SK-N-SH treated with all-trans-retinoic acid at 6 μM for 48 hours (cell line): Measurements from ENCODE around the gene MAP3K12.

Experiments used
- ATAC-seq: fragments of 200-7000 bp; cut with Tn5 transposase; 3 replicates; pipeline ENCODE4 v1.9.1; 2020; ENCODE audit warnings: mild to moderate bottlenecking, moderate library complexity
- ARNTL ChIP-seq: fragments of 450-650 bp; formaldehyde crosslinking; IDR thresholded peaks from 2 replicates; pipeline ENCODE4 v1.5.0; 2020; ENCODE audit warnings: low read depth, mild to moderate bottlenecking, moderate library complexity, borderline replicate concordance
- BACH2 ChIP-seq: fragments of 250-450 bp; sonication (Bioruptor Pico); IDR thresholded peaks from 2 replicates; pipeline ENCODE4 v1.9.0; 2021; ENCODE audit warnings: mild to moderate bottlenecking, borderline replicate concordance
- CREB5 ChIP-seq: fragments of 250-450 bp; sonication (Bioruptor Pico); IDR thresholded peaks from 2 replicates; pipeline ENCODE4 v1.5.1; 2020; ENCODE audit warnings: low read depth, mild to moderate bottlenecking, moderate library complexity
- CSDC2 ChIP-seq: fragments of 250-450 bp; sonication (Bioruptor Pico); IDR thresholded peaks from 2 replicates; pipeline ENCODE4 v1.5.0; 2020; ENCODE audit warnings: mild to moderate bottlenecking, moderate library complexity
- ESRRG ChIP-seq: fragments of 250-450 bp; sonication (Bioruptor Pico); IDR thresholded peaks from 2 replicates; pipeline ENCODE4 v1.6.1; 2021; ENCODE audit warnings: mild to moderate bottlenecking
- GLIS3 ChIP-seq: fragments of 250-450 bp; sonication (Bioruptor Pico); IDR thresholded peaks from 2 replicates; pipeline ENCODE4 v1.5.0; 2020; ENCODE audit warnings: mild to moderate bottlenecking, moderate library complexity
- ISL1 ChIP-seq: fragments of 250-450 bp; sonication (Bioruptor Pico); IDR thresholded peaks from 2 replicates; pipeline ENCODE4 v2.1.2; 2022; ENCODE audit warnings: mild to moderate bottlenecking, moderate library complexity
- OSR1 ChIP-seq: fragments of 250-450 bp; sonication (Bioruptor Pico); IDR thresholded peaks from 2 replicates; pipeline ENCODE4 v1.8.0; 2022; ENCODE audit warnings: moderate library complexity, mild to moderate bottlenecking, inconsistent platforms
- PPARA ChIP-seq: fragments of 250-450 bp; sonication (Bioruptor Pico); IDR thresholded peaks from 2 replicates; pipeline ENCODE4 v1.5.0; 2020; ENCODE audit warnings: mild to moderate bottlenecking, borderline replicate concordance
- RARB ChIP-seq: fragments of 250-450 bp; sonication (Bioruptor Pico); IDR thresholded peaks from 2 replicates; pipeline ENCODE4 v1.8.0; 2021; ENCODE audit warnings: mild to moderate bottlenecking, moderate library complexity
- SNAI2 ChIP-seq: fragments of 250-450 bp; sonication (Bioruptor Pico); IDR thresholded peaks from 2 replicates; pipeline ENCODE4 v1.5.0; 2020; ENCODE audit warnings: mild to moderate bottlenecking, moderate library complexity
- TCF4 ChIP-seq: fragments of 250-450 bp; sonication (Bioruptor Pico); IDR thresholded peaks from 2 replicates; pipeline ENCODE4 v1.8.0; 2021; ENCODE audit warnings: mild to moderate bottlenecking, moderate library complexity, borderline replicate concordance
- TOX ChIP-seq: fragments of 250-450 bp; sonication (Bioruptor Pico); IDR thresholded peaks from 2 replicates; pipeline ENCODE4 v1.8.0; 2021; ENCODE audit warnings: mild to moderate bottlenecking, moderate library complexity, borderline replicate concordance
- ZC3H10 ChIP-seq: fragments of 250-450 bp; sonication (Bioruptor Pico); IDR thresholded peaks from 2 replicates; pipeline ENCODE4 v1.5.1; 2021; ENCODE audit warnings: mild to moderate bottlenecking, moderate library complexity
- ZFP3 ChIP-seq: fragments of 250-450 bp; sonication (Bioruptor Pico); IDR thresholded peaks from 2 replicates; pipeline ENCODE4 v1.5.0; 2020; ENCODE audit warnings: mild to moderate bottlenecking, moderate library complexity
- ZFP30 ChIP-seq: fragments of 450-650 bp; formaldehyde crosslinking; IDR thresholded peaks from 2 replicates; pipeline ENCODE4 v1.5.0; 2022; ENCODE audit warnings: mild to moderate bottlenecking, moderate library complexity
- ZNF565 ChIP-seq: fragments of 450-650 bp; formaldehyde crosslinking; conservative IDR thresholded peaks from 2 replicates; pipeline ENCODE4 v1.5.0; 2020; ENCODE audit warnings: low read depth, mild to moderate bottlenecking, moderate library complexity
- ZNF70 ChIP-seq: fragments of 450-650 bp; formaldehyde crosslinking; IDR thresholded peaks from 2 replicates; pipeline ENCODE4 v1.5.0; 2020; ENCODE audit warnings: mild to moderate bottlenecking, moderate library complexity
- ZNF8 ChIP-seq: fragments of 450-650 bp; formaldehyde crosslinking; IDR thresholded peaks from 2 replicates; pipeline ENCODE4 v1.5.0; 2020; ENCODE audit warnings: mild to moderate bottlenecking, moderate library complexity
- TF ChIP-seq, protein P1 (sequence below): fragments of 250-450 bp; sonication (Bioruptor Pico); IDR thresholded peaks from 2 replicates; pipeline ENCODE4 v1.5.0; 2020; ENCODE audit warnings: mild to moderate bottlenecking, moderate library complexity
- TF ChIP-seq, protein P2 (sequence below): fragments of 250-450 bp; sonication (Bioruptor Pico); IDR thresholded peaks from 2 replicates; pipeline ENCODE4 v1.8.0; 2021; ENCODE audit warnings: low read depth, mild to moderate bottlenecking, moderate library complexity, borderline replicate concordance
- TF ChIP-seq, protein P3 (sequence below): fragments of 250-450 bp; sonication (Bioruptor Pico); IDR thresholded peaks from 2 replicates; pipeline ENCODE4 v1.5.1; 2021; ENCODE audit warnings: mild to moderate bottlenecking, moderate library complexity

Gene MAP3K12

DNA sequence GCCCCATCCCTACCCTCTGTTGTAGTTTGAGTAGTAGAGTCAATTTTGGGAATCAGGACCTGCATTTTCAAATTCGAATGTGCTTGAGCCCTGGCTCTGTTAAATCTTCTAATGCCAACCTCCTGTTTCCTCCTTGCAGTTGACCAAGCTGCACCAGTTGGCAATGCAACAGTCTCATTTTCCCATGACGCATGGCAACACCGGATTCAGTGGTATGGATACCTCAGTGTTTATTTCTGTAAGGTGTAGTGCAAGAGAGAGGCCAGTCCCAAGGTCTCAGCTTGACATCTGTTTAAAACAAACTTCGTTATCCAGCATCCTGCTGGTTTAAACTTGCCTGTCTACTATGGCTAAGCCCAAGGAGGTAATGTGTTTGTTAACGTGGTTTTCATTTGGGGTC is 32.2 kb downstream of the MAP3K12 start:
- ATAC-seq, result no peak

GRCh38 chr12:53466640-53467039 is 32.6 kb downstream of the MAP3K12 start:
- TF ChIP-seq TOX (CRISPR knock-in tag), result no peak
- TF ChIP-seq ZNF565, result no peak
- TF ChIP-seq ZC3H10 (CRISPR knock-in tag), result no peak
- no peak for TF ChIP-seq ZFP30 (CRISPR knock-in tag)
- TF ChIP-seq ZNF8, result no peak
- no peak for TF ChIP-seq SNAI2 (CRISPR knock-in tag)
- TF ChIP-seq, protein P1, sequence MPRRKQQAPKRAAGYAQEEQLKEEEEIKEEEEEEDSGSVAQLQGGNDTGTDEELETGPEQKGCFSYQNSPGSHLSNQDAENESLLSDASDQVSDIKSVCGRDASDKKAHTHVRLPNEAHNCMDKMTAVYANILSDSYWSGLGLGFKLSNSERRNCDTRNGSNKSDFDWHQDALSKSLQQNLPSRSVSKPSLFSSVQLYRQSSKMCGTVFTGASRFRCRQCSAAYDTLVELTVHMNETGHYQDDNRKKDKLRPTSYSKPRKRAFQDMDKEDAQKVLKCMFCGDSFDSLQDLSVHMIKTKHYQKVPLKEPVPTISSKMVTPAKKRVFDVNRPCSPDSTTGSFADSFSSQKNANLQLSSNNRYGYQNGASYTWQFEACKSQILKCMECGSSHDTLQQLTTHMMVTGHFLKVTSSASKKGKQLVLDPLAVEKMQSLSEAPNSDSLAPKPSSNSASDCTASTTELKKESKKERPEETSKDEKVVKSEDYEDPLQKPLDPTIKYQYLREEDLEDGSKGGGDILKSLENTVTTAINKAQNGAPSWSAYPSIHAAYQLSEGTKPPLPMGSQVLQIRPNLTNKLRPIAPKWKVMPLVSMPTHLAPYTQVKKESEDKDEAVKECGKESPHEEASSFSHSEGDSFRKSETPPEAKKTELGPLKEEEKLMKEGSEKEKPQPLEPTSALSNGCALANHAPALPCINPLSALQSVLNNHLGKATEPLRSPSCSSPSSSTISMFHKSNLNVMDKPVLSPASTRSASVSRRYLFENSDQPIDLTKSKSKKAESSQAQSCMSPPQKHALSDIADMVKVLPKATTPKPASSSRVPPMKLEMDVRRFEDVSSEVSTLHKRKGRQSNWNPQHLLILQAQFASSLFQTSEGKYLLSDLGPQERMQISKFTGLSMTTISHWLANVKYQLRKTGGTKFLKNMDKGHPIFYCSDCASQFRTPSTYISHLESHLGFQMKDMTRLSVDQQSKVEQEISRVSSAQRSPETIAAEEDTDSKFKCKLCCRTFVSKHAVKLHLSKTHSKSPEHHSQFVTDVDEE (CRISPR knock-in tag), result no peak
- no peak for TF ChIP-seq ZNF70 (CRISPR knock-in tag)
- no peak for TF ChIP-seq ZFP3 (CRISPR knock-in tag)
- ATAC-seq, result no peak

More for the DNA sequence above, 32.2 kb downstream of the MAP3K12 start:
- TF ChIP-seq PPARA, result no peak
- TF ChIP-seq ZNF70 (CRISPR knock-in tag), result no peak
- no peak for TF ChIP-seq ZNF8
- no peak for TF ChIP-seq ZFP3 (CRISPR knock-in tag)
- TF ChIP-seq TCF4 (CRISPR knock-in tag), result no peak
- TF ChIP-seq, protein P2, sequence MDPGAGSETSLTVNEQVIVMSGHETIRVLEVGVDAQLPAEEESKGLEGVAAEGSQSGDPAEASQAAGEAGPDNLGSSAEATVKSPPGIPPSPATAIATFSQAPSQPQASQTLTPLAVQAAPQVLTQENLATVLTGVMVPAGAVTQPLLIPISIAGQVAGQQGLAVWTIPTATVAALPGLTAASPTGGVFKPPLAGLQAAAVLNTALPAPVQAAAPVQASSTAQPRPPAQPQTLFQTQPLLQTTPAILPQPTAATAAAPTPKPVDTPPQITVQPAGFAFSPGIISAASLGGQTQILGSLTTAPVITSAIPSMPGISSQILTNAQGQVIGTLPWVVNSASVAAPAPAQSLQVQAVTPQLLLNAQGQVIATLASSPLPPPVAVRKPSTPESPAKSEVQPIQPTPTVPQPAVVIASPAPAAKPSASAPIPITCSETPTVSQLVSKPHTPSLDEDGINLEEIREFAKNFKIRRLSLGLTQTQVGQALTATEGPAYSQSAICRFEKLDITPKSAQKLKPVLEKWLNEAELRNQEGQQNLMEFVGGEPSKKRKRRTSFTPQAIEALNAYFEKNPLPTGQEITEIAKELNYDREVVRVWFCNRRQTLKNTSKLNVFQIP (CRISPR knock-in tag), result no peak
- TF ChIP-seq, protein P3, sequence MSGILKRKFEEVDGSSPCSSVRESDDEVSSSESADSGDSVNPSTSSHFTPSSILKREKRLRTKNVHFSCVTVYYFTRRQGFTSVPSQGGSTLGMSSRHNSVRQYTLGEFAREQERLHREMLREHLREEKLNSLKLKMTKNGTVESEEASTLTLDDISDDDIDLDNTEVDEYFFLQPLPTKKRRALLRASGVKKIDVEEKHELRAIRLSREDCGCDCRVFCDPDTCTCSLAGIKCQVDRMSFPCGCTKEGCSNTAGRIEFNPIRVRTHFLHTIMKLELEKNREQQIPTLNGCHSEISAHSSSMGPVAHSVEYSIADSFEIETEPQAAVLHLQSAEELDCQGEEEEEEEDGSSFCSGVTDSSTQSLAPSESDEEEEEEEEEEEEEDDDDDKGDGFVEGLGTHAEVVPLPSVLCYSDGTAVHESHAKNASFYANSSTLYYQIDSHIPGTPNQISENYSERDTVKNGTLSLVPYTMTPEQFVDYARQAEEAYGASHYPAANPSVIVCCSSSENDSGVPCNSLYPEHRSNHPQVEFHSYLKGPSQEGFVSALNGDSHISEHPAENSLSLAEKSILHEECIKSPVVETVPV, result no peak
- no peak for TF ChIP-seq ZNF565
- TF ChIP-seq ISL1 (CRISPR knock-in tag), result no peak
- no peak for TF ChIP-seq CREB5
- no peak for TF ChIP-seq CSDC2

DNA sequence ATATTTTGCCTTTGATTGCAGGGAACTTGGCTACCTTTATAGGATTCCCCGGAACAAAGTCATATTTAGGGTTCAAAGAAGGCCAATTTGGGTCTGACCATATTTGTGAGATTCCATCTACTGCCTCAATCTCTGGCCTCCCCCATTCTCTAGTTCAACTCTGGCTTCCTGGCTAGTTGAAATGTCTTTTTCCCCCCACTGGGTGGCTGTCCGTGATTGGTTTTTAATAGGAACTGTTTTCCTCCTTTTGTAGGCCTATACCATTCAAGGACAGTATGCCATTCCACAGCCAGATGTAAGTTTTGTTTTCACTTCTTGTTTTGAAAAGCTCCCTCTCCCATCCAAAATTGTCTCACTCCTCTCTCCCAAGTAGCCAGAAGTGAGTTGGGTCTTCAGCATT is 33.6 kb downstream of the MAP3K12 start:
- ATAC-seq, result peak; percentile 9; the same call in 2 of the 3 replicates
- TF ChIP-seq OSR1 (no peak), GLIS3 (no peak), ZFP3 (CRISPR knock-in tag) (no peak), ZNF565 (no peak), BACH2 (CRISPR knock-in tag) (no peak), TOX (CRISPR knock-in tag) (no peak), SNAI2 (CRISPR knock-in tag) (no peak), ZC3H10 (CRISPR knock-in tag) (no peak)

GRCh38 chr12:53464685-53465418 is 34.4 kb downstream of the MAP3K12 start:
- ATAC-seq, result peak; percentile 10; the same call in 2 of the 3 replicates

More at GRCh38 chr12:53464685-53465418, 34.4 kb downstream of the MAP3K12 start:
- no peak for TF ChIP-seq ZC3H10 (CRISPR knock-in tag)
- no peak for TF ChIP-seq ESRRG (CRISPR knock-in tag)
- no peak for TF ChIP-seq ZFP3 (CRISPR knock-in tag)
- no peak for TF ChIP-seq ARNTL
- TF ChIP-seq, protein P3, result no peak
- TF ChIP-seq, protein P2 (CRISPR knock-in tag), result no peak
- no peak for TF ChIP-seq RARB
- no peak for TF ChIP-seq GLIS3
- no peak for TF ChIP-seq ZNF70 (CRISPR knock-in tag)
- no peak for TF ChIP-seq ISL1 (CRISPR knock-in tag)
- no peak for TF ChIP-seq SNAI2 (CRISPR knock-in tag)
- TF ChIP-seq PPARA, result no peak
- no peak for TF ChIP-seq TOX (CRISPR knock-in tag)
- no peak for TF ChIP-seq TCF4 (CRISPR knock-in tag)
- TF ChIP-seq, all 23 proteins: peak for 0
